NCI-H1092 (cell line): ENCODE results near the gene CDH23.
A peak's percentile ranks its signal among the peaks of the same experiment; 100 is the strongest.

Experiments
- DNase-seq: peaks from one replicate; lab custom pipeline; 2025; lab: John Stamatoyannopoulos, UW

CDH23 gene

GRCh38 chr10:71857934-71858890, 461.5 kb downstream of the CDH23 start:
- DNase-seq = no peak

GRCh38 chr10:71860243-71861029, 463.7 kb downstream of the CDH23 start:
- peak; percentile 32 for DNase-seq

DNA sequence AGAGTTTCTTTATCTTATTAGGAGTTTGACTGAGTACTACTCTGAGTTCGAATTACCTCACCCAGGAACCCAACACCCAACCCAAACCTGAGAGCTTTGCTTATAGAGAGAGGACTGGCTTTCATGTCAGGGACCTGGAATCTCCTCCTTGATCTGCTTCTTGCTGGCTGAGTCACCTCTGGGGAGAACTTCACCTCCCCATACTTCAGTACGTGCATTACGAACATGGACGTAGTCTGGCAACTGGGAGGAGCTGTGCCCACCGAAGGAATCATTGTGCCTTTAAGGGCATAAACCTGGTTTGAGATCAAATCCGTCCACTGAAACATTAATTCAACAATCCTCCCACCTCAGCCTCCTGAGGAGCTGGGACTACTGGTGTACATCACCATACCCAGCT, 466.5 kb downstream of the CDH23 start:
- no peak for DNase-seq

GRCh38 chr10:71864911-71865361, 468.2 kb downstream of the CDH23 start:
- no peak for DNase-seq
